Adrenal gland (tissue), 5 donors: Measurements from ENCODE around the gene TRIM14.

Experiments used
- POLR2A ChIP-seq, 2 donors: fragments of 450-650 bp; IDR thresholded peaks; one replicate each; pipeline ENCODE4 v1.6.1; 2017; ENCODE audit warnings: antibody characterized with exemption in 2 of 2, mild to moderate bottlenecking in 2 of 2, moderate library complexity in 1 of 2
- TF ChIP-seq, protein P1 (sequence below), 6 experiments: fragments of 450-650 bp in 4 of 6; fragments of 200-600 bp in 2 of 6; sonication (generic) in 1 of 6; IDR thresholded peaks; 1 replicate in 5 of 6; 2 replicates in 1 of 6; pipeline versions ENCODE4 v1.5.1 to v1.8.0; 2016 to 2021; ENCODE audit warnings: antibody characterized with exemption in 6 of 6, mild to moderate bottlenecking in 2 of 6, moderate library complexity in 1 of 6
- donor health status: DM: no; HTN: no; CAD: no.

DNA sequence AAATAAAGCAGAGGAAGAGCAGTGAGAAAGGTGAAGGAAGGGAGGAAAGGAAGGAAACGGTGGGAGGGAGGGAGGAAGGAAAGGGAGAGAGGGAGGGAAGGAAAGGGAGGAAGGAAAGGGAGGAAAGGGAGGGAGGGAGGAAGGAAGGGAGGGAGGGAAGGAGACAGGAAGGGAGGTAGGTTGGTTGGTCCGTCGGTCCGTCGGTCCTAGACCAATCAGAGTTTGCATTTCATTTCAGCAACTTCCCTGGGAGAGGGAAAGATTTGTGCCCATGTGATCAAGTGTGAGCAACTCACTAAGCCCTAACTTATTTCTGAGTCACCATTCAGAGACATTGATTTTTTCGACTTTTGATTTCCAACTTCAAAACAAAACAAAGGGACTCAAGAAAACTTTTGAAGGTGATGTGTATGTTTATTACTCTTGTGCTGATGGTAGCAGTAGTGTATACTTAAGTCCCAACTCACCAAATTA, 43.7 kb downstream of the TRIM14 start:
- TF ChIP-seq, protein P1, sequence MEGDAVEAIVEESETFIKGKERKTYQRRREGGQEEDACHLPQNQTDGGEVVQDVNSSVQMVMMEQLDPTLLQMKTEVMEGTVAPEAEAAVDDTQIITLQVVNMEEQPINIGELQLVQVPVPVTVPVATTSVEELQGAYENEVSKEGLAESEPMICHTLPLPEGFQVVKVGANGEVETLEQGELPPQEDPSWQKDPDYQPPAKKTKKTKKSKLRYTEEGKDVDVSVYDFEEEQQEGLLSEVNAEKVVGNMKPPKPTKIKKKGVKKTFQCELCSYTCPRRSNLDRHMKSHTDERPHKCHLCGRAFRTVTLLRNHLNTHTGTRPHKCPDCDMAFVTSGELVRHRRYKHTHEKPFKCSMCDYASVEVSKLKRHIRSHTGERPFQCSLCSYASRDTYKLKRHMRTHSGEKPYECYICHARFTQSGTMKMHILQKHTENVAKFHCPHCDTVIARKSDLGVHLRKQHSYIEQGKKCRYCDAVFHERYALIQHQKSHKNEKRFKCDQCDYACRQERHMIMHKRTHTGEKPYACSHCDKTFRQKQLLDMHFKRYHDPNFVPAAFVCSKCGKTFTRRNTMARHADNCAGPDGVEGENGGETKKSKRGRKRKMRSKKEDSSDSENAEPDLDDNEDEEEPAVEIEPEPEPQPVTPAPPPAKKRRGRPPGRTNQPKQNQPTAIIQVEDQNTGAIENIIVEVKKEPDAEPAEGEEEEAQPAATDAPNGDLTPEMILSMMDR (IDR thresholded peaks at IDR 0.05): no peak
- no peak for TF ChIP-seq POLR2A (IDR thresholded peaks at IDR 0.05)
